A673 (cell line): ENCODE measurements around the gene DARS1. TPM values are rescaled to one million over a fixed set of nuclear protein-coding genes. Genes with fewer than 3 reads are reported as not detected.

Experiments used
- BruUV-seq: library from RNA; stranded (reverse); fragments of 400-500 nt; replicated peaks from 2 replicates; lab custom pipeline; 2021; lab: Mats Ljungman, UMichigan
- CTCF ChIA-PET: fragments of 300-600 bp; sonication (Branson Sonifier 250); formaldehyde crosslinking; loops from one replicate; lab custom pipeline; 2022; ENCODE audit warnings: antibody characterized with exemption; lab: Charles Lee
- POLR2A ChIA-PET: fragments of 300-600 bp; sonication (Branson Sonifier 250); formaldehyde crosslinking; loops from one replicate; lab custom pipeline; 2022; ENCODE audit warnings: antibody characterized with exemption; ENCODE audit not compliant: low non-redundant PET; lab: Charles Lee
- DNase-seq: peaks from one replicate; pipeline ENCODE4 v3.0.0-alpha.2; 2015; ENCODE audit warnings: low spot score
- H3K27ac ChIP-seq: fragments of 200-600 bp; sonication (generic); 2 replicates; pipeline ENCODE4 v1.5.1; 2016; ENCODE audit warnings: mixed run types, low read depth, mild to moderate bottlenecking, mixed read lengths, antibody characterized with exemption, low read length; ENCODE audit not compliant: poor library complexity, severe bottlenecking
- H3K27me3 ChIP-seq: fragments of 200-600 bp; sonication (generic); replicated peaks from 2 replicates; pipeline ENCODE4 v1.6.1; 2017; ENCODE audit warnings: mixed run types, low read depth, mild to moderate bottlenecking, mixed read lengths, antibody characterized with exemption, low read length; ENCODE audit not compliant: insufficient read depth, poor library complexity
- H3K36me3 ChIP-seq: fragments of 200-600 bp; sonication (generic); 2 replicates; pipeline ENCODE4 v1.6.1; 2016; ENCODE audit warnings: mixed run types, mild to moderate bottlenecking, mixed read lengths, antibody characterized with exemption, low read length; ENCODE audit not compliant: insufficient read depth, poor library complexity, severe bottlenecking
- H3K4me1 ChIP-seq: fragments of 200-600 bp; sonication (generic); 2 replicates; pipeline ENCODE4 v1.6.1; 2017; ENCODE audit warnings: mixed run types, mild to moderate bottlenecking, mixed read lengths, antibody characterized with exemption, low read length; ENCODE audit not compliant: insufficient read depth, poor library complexity, severe bottlenecking
- H3K4me3 ChIP-seq: fragments of 200-600 bp; sonication (generic); 2 replicates; pipeline ENCODE4 v1.5.1; 2016; ENCODE audit warnings: low read depth, mixed run types, mild to moderate bottlenecking, mixed read lengths, low read length; ENCODE audit not compliant: poor library complexity, severe bottlenecking
- H3K9me3 ChIP-seq: fragments of 200-600 bp; sonication (generic); 2 replicates; pipeline ENCODE4 v1.6.1; 2016; ENCODE audit warnings: mixed run types, low read depth, mild to moderate bottlenecking, mixed read lengths, antibody characterized with exemption, low read length; ENCODE audit not compliant: poor library complexity, severe bottlenecking
- CTCF ChIP-seq: fragments of 300-800, 200-600 bp; sonication (generic); conservative IDR thresholded peaks from 2 replicates; pipeline ENCODE4 v1.5.1; 2017; ENCODE audit warnings: low read depth, mild to moderate bottlenecking, antibody characterized with exemption, low read length, moderate library complexity, mixed read lengths
- EZH2 ChIP-seq: fragments of 200-600 bp; sonication (generic); IDR thresholded peaks from 2 replicates; pipeline ENCODE4 v1.6.1; 2017; ENCODE audit warnings: borderline replicate concordance, low read depth, mild to moderate bottlenecking, mixed read lengths, antibody characterized with exemption, low read length; ENCODE audit not compliant: poor library complexity, severe bottlenecking
- intact Hi-C: fragments of 100-400 bp; cut with micrococcal nuclease; formaldehyde crosslinking; loops from one replicate; pipeline ENCODE4 v1.10.0; 2022; ENCODE audit not compliant: unreplicated experiment
- total RNA-seq: library from RNA; stranded (reverse); gene quantifications from 2 replicates; pipeline ENCODE4 v1.2.3, GENCODE V29; 2021

DARS1 gene
- total RNA-seq, 1 experiment from 2014 or later, result 63.6 TPM

- H3K4me3 ChIP-seq, result no peak overlapping the region
- intact Hi-C loops, result no loop called here
- H3K27ac ChIP-seq, result no peak overlapping the region
- peaks cover 4% of the 10 kb centered on the region for H3K9me3 ChIP-seq
- DNase-seq, result no peak
- ChIA-PET CTCF (interaction anchor here (0.6 kb wide), 1 partner anchor 1573 kb away, joined by 5 read pairs; no protein-coding TSS in a partner anchor), POLR2A (no interaction called here)
- H3K36me3 ChIP-seq, result no peaks in the 10 kb centered on the region
- no TSS peak for BruUV-seq
- TF ChIP-seq EZH2 (no peak), CTCF (no peak)
- peaks cover 7% of the 10 kb centered on the region for H3K4me1 ChIP-seq
- H3K27me3 ChIP-seq, result no peaks in the 10 kb centered on the region
These were observed 36.6 kb downstream of the DARS1 start for GRCh38 chr2:135948642-135949355.

DNA sequence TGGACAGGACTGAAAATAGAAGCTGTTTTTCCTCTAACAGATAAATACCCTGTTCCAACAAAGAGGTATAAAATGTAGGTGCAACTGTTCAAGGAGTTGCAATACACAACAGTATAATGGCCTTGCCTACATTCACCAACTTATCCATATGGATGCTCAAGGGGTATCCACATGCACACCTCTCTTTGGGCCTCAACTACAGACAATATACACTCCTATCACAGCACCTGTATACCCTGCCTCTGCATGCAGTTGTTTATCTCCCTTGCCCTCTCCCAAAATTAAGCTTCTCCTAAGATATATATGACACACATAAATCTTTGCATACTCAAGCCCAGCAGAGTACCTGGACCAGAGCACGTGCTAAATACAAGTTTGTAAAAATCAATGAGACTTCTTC, 37.3 kb downstream of the DARS1 start:
- H3K27me3 ChIP-seq, result no peaks in the 10 kb centered on the region
- BruUV-seq, result no TSS peak
- CTCF ChIA-PET, result interaction anchor here (0.6 kb wide), 1 partner anchor 1574 kb away, joined by 5 read pairs; no protein-coding TSS in a partner anchor
- H3K9me3 ChIP-seq, result peaks cover 4% of the 10 kb centered on the region
- POLR2A ChIA-PET, result no interaction called here
- H3K4me3 ChIP-seq, result no peak overlapping the region
- peaks cover 2% of the 10 kb centered on the region for H3K4me1 ChIP-seq
- no peak overlapping the region for H3K27ac ChIP-seq
- no peak for DNase-seq
- intact Hi-C loops, result no loop called here
- no peaks in the 10 kb centered on the region for H3K36me3 ChIP-seq
- no peak for TF ChIP-seq EZH2
- TF ChIP-seq CTCF, result no peak

DNA sequence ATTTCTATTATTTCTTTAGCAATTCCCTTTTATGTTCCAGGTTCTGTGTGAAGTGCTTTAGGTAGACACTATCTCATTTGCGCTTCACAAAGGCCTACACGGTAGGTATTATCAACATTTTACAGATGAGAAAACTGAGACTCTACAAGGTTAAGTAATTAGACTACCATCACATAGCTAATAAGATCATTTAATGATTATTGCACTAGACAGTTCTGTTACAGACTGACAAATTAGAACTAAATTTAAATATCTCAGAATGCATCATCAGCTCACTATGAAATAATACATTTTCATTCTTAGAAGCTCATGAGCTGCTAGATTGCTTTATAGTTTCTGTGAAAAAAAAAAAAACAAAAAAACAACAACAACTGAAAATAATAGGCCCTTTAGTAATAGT, 37.9 kb downstream of the DARS1 start:
- Histone ChIP-seq H3K27me3 (no peaks in the 10 kb centered on the region), H3K4me3 (no peak overlapping the region), H3K9me3 (peaks cover 3% of the 10 kb centered on the region), H3K36me3 (peaks cover 4% of the 10 kb centered on the region), H3K27ac (no peak overlapping the region), H3K4me1 (no peaks in the 10 kb centered on the region)
- TF ChIP-seq EZH2, result no peak
- no peak for TF ChIP-seq CTCF
- intact Hi-C loops, result no loop called here
- no TSS peak for BruUV-seq
- DNase-seq, result no peak
- CTCF ChIA-PET, result no interaction called here
- POLR2A ChIA-PET, result no interaction called here
